Lower lobe of right lung (tissue), 2 donors: ENCODE measurements around the gene SIGLEC5. TPM values are rescaled to one million over a fixed set of nuclear protein-coding genes. Genes with fewer than 3 reads are reported as not detected.
A peak's percentile ranks its signal among the peaks of the same experiment; 100 is the strongest.

Experiments used
- ATAC-seq, 2 donors: fragments of 200-7000 bp; cut with Tn5 transposase; one replicate each; pipeline ENCODE4 v1.9.1; 2020 to 2022; ENCODE audit warnings: mild to moderate bottlenecking in 2 of 2, moderate library complexity in 2 of 2
- DNase-seq: peaks from one replicate; pipeline ENCODE4 v3.0.0-alpha.2; 2020
- H3K27ac ChIP-seq: fragments of 200-600 bp; one replicate; pipeline ENCODE4 v1.8.0; 2022
- H3K27me3 ChIP-seq: fragments of 200-600 bp; one replicate; pipeline ENCODE4 v1.8.0; 2022; ENCODE audit warnings: low read depth
- H3K36me3 ChIP-seq: fragments of 200-600 bp; one replicate; pipeline ENCODE4 v1.8.0; 2022; ENCODE audit warnings: mild to moderate bottlenecking
- H3K4me1 ChIP-seq: fragments of 200-600 bp; one replicate; pipeline ENCODE4 v1.8.0; 2022
- H3K4me3 ChIP-seq: fragments of 200-600 bp; one replicate; pipeline ENCODE4 v1.8.0; 2022; ENCODE audit warnings: mild to moderate bottlenecking
- H3K9me3 ChIP-seq: fragments of 200-600 bp; one replicate; pipeline ENCODE4 v1.8.0; 2022
- CTCF ChIP-seq: fragments of 200-600 bp; IDR thresholded peaks from one replicate; pipeline ENCODE4 v1.8.0; 2022; ENCODE audit warnings: antibody characterized with exemption, mild to moderate bottlenecking
- intact Hi-C: fragments of 100-400 bp; cut with DNase I; formaldehyde crosslinking; loops from one replicate; pipeline ENCODE4 v1.11.0; 2022
- total RNA-seq: library from RNA; stranded (reverse); fragmentation: NEBNext Ultra II Directional; extraction: Animal tissue kit (Norgen Biotek cat#: 25700); gene quantifications from one replicate; pipeline ENCODE4 v1.2.1, GENCODE V29; 2021
- donor health status: DM: no; HTN: yes; CAD: no; lungs with severe emphysema.

Gene SIGLEC5
- total RNA-seq, 1 donor from 2014 or later, result 3.1 TPM

- H3K27ac ChIP-seq, result no peak overlapping the region
- H3K36me3 ChIP-seq, result no peaks in the 10 kb centered on the region
- TF ChIP-seq CTCF, result no peak
- DNase-seq, result no peak
- H3K4me1 ChIP-seq, result no peaks in the 10 kb centered on the region
- no peak for ATAC-seq
- intact Hi-C loops, result no loop called here
- H3K9me3 ChIP-seq, result no peaks in the 10 kb centered on the region
- H3K4me3 ChIP-seq, result no peak overlapping the region
- H3K27me3 ChIP-seq, result peaks cover 24% of the 10 kb centered on the region
These were observed 64.6 kb downstream of the SIGLEC5 start for GRCh38 chr19:51565583-51565982.

- ATAC-seq (peak in 1 of 2 donors; percentile 23), DNase-seq (no peak)
- no peak for TF ChIP-seq CTCF
- Histone ChIP-seq H3K4me1 (no peaks in the 10 kb centered on the region), H3K27me3 (peaks cover 24% of the 10 kb centered on the region), H3K36me3 (no peaks in the 10 kb centered on the region), H3K4me3 (no peak overlapping the region), H3K27ac (no peak overlapping the region), H3K9me3 (no peaks in the 10 kb centered on the region)
- intact Hi-C loops, result no loop called here
These were observed 65.4 kb downstream of the SIGLEC5 start for GRCh38 chr19:51564791-51565190.

Other genes with a start within 250 kb of the SIGLEC5 start
- gene LIM2, start 242.4 kb downstream of the SIGLEC5 start, total RNA-seq, result not detected
- not detected for gene C19orf84, start 239.8 kb downstream of the SIGLEC5 start, total RNA-seq
- gene SIGLEC10, start 212.8 kb downstream of the SIGLEC5 start, total RNA-seq, result 17.4 TPM
- 3.0 TPM for gene SIGLEC8, start 171.9 kb downstream of the SIGLEC5 start, total RNA-seq
- gene CEACAM18, start 151.9 kb downstream of the SIGLEC5 start, total RNA-seq, result not detected
- 5.9 TPM for gene SIGLEC12, start 128.6 kb downstream of the SIGLEC5 start, total RNA-seq
- 6.5 TPM for gene SIGLEC6, start 98.7 kb downstream of the SIGLEC5 start, total RNA-seq
- 17.1 TPM for gene ZNF175, start 59.1 kb downstream of the SIGLEC5 start, total RNA-seq
- 20.3 TPM for gene SIGLEC14, start 16.4 kb upstream of the SIGLEC5 start, total RNA-seq
- gene SPACA6, start 62.9 kb upstream of the SIGLEC5 start, total RNA-seq, result 19.8 TPM
- gene HAS1, start 93.6 kb upstream of the SIGLEC5 start, total RNA-seq, result not detected
- gene FPR1, start 121.5 kb upstream of the SIGLEC5 start, total RNA-seq, result 105 TPM
- gene FPR2, start 130.8 kb upstream of the SIGLEC5 start, total RNA-seq, result 29.4 TPM
- 62.3 TPM for gene FPR3, start 164.8 kb upstream of the SIGLEC5 start, total RNA-seq